ENCODE data around the gene CLP1. TPM values are rescaled to one million over a fixed set of nuclear protein-coding genes. Genes with fewer than 3 reads are reported as not detected.

The CLP1 gene
- total RNA-seq, 3 donors from 2014 or later: 10.0 to 13.1 (median 10.9) TPM

DNA sequence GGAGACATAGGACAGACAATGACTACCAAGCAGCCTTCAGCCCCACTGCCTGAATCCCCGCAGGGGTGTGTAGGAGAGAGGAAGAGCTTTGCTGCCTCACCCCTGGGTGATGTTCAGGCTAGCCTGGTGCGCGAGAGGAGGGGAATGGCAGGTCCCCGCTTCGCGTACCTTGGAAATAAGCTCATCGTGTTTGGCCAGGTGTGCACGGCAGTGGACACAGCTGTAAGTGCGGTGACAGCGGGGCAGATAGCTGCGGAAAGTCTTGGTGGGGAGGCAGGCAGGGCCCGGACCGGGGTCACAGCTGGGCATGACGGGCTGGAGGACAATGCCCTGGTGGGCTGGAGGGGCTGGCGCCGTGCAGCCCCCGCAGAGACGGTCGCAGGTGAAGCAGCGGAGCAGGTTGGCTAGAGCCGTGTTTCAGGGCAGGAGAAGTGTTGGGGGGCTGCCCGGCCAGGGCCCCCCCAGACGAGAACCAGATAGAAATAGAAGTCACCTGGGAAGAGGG lies 10.7 kb upstream of the CLP1 start:
- H3K4me1 ChIP-seq (ENCODE audit: low read depth): no peaks in the 10 kb centered on the region
- ATAC-seq (no peak), DNase-seq (no peak)
- H3K9me3 ChIP-seq: no peaks in the 10 kb centered on the region
- H3K36me3 ChIP-seq (ENCODE audit: low read depth): no peaks in the 10 kb centered on the region
- intact Hi-C loops (cut with DNase I, micrococcal nuclease): loop anchor here in 1 of 2 donors (10.0 kb wide), 1 partner anchor 302 kb away; no protein-coding TSS in a partner anchor
- TF ChIP-seq, protein P1, sequence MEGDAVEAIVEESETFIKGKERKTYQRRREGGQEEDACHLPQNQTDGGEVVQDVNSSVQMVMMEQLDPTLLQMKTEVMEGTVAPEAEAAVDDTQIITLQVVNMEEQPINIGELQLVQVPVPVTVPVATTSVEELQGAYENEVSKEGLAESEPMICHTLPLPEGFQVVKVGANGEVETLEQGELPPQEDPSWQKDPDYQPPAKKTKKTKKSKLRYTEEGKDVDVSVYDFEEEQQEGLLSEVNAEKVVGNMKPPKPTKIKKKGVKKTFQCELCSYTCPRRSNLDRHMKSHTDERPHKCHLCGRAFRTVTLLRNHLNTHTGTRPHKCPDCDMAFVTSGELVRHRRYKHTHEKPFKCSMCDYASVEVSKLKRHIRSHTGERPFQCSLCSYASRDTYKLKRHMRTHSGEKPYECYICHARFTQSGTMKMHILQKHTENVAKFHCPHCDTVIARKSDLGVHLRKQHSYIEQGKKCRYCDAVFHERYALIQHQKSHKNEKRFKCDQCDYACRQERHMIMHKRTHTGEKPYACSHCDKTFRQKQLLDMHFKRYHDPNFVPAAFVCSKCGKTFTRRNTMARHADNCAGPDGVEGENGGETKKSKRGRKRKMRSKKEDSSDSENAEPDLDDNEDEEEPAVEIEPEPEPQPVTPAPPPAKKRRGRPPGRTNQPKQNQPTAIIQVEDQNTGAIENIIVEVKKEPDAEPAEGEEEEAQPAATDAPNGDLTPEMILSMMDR (IDR thresholded peaks at IDR 0.05): no peak
- no peak overlapping the region for H3K4me3 ChIP-seq

DNA sequence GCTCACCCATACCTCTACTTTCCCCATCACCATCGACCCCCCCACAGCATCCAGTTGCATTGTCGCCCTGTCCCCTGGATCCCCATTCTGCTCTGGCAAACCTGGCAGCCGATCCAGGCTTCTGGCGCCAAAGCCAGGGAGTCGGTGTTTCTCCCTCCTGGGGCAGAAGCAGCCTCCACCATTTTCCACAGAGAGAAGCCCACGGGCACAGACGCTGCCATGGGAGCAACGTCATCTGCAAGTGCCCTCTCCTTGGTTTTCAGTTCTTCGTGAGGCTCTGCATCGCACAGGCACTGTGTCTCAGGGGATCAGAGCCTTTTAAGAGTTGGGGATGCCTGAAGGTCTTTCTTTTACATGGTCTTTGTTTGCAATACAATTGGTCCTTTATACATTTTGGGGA lies 10.2 kb upstream of the CLP1 start:
- H3K4me3 ChIP-seq: no peak overlapping the region
- no peaks in the 10 kb centered on the region for H3K36me3 ChIP-seq (ENCODE audit: low read depth)
- DNase-seq: no peak
- TF ChIP-seq, protein P1 (IDR thresholded peaks at IDR 0.05): no peak
- intact Hi-C loops (cut with DNase I, micrococcal nuclease): loop anchor here in 1 of 2 donors (10.0 kb wide), 1 partner anchor 303 kb away; no protein-coding TSS in a partner anchor
- no peak for ATAC-seq
- H3K4me1 ChIP-seq (ENCODE audit: low read depth): no peaks in the 10 kb centered on the region
- H3K9me3 ChIP-seq: no peaks in the 10 kb centered on the region

DNA sequence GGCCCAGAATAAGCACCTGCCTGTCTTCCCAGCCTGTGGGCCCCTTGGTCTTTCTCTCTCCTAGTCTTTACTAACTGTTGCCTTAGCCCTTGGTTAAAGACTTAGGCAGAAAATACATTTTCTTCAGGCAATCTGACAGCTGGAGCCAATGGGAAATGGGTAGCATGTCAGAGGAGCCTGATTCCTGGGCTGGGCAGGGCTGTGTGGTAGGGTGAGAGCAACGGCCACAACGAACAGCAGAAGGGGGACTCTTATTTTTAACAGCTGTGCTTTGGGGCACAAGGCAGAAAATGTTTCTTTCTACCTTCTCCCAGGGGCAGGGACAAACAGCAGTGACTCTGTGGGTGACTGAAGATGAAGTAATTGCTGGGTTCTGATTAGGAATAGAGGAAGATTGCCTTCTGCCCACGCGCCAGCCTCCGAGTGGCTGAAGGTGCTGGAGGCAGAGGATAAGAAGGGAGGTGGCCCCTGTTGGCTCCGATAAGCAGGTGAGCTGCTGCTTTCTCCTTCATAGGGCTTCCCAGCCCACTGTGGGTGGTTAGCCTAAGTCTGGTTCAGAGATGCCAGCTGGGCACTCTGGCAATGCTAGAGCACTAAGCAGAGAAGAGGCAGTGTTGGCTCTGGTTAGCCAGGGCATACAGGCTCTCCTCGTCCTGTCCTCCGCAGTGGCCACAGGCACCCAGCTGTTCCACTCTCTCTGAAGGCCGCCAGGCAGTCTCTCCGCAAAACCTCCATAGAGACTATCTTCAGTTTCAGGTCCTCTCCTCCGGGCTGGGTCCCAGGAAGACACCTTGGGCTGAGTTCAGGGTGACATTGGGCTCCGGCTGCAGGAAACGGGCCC lies 9.4 kb upstream of the CLP1 start:
- ATAC-seq (no peak), DNase-seq (no peak)
- Histone ChIP-seq H3K36me3 (ENCODE audit: low read depth) (no peaks in the 10 kb centered on the region), H3K9me3 (no peaks in the 10 kb centered on the region), H3K4me1 (ENCODE audit: low read depth) (no peaks in the 10 kb centered on the region), H3K4me3 (no peak overlapping the region)
- intact Hi-C loops (cut with DNase I, micrococcal nuclease): loop anchor here in 1 of 2 donors (10.0 kb wide), 1 partner anchor 303 kb away; no protein-coding TSS in a partner anchor
- TF ChIP-seq, protein P1 (IDR thresholded peaks at IDR 0.05): no peak

DNA sequence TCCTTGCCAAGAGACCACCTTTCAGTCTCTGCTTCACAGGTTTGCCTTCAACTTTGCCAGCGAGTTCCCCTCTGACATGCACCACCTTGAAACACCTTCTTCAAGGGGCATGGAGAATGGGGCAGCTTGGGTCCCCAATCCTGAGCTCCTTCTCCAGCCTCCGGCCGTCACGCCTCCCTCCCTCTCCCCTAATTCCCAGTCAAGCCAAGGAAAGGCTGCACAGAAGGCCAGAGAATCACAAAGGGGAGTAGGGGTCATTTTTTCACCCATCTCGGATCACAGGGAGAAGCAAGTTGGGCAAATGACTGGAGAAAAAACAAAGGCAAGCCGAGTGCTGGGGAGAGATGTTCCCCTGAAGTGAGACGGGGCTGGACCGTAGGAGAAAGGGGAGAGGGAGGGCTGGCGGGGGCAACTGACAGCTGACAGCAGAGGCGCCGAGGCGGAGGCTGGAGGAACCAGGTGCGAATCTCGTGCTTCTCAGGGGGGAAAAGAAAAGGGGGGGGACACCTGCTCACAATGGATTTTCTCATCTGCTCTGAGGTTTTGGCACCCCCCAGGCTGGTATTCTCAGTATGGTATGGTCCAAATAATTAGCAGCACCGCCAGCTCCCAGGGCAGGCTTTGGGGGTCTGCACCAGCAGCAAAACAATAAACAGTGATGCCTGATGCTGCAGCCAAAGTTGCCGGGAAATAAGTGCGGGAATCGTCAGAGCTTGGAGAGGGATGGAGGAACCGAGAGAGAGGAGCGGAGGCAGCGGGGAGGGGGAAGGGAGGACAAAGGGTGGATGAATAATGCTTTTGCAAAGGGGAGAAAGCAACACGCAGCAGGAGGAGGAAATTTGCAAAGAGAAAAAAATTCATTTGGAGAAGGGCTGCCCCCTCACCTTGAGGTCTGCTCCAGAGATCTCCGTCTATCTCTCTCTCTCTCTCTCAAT lies 8.5 kb upstream of the CLP1 start:
- no peaks in the 10 kb centered on the region for H3K9me3 ChIP-seq
- no peak for ATAC-seq
- intact Hi-C loops (cut with DNase I, micrococcal nuclease): loop anchor here in 1 of 2 donors (10.0 kb wide), 1 partner anchor 304 kb away; no protein-coding TSS in a partner anchor
- DNase-seq: peak in 1 of 3 donors; percentile 54
- H3K36me3 ChIP-seq (ENCODE audit: low read depth): no peaks in the 10 kb centered on the region
- no peaks in the 10 kb centered on the region for H3K4me1 ChIP-seq (ENCODE audit: low read depth)
- no peak overlapping the region for H3K4me3 ChIP-seq
- TF ChIP-seq, protein P1 (IDR thresholded peaks at IDR 0.05): no peak

All from mucosa of descending colon (tissue), 3 donors.